ENCODE measurements around the gene STK10.
"Not testable (repeated sequence)": the region's sequence is repeated elsewhere in the genome, so short reads cannot be mapped to it uniquely, and the experiment has no call there.

Gene STK10

DNA sequence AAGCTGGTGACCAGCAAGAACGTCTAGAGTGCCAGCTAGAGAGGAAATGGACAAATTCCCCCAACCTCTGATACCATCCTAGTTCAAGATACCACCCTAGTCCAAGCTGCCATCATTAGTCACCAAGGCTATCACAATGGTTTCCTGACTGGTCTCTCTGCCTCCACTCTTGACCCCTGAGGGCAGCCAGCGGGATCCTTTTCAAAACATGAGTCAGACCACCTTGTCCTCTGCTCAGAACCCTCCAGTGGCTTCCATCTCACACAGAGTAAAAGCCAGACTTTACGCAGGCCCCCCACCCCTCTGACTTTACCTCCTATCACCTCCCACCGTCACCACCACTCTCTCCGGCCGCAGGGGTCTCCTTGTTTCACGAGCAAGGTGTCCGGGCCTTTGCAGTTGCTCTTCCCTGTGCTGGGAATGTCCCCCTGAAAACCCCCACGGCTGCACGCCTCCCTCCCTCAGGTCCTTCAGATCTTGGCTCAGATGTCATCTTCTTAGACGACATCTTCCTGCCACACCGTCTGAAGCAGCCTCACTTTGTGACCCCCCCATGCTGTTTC, 139.4 kb downstream of the STK10 start:
- DNase-seq: no peak

DNA sequence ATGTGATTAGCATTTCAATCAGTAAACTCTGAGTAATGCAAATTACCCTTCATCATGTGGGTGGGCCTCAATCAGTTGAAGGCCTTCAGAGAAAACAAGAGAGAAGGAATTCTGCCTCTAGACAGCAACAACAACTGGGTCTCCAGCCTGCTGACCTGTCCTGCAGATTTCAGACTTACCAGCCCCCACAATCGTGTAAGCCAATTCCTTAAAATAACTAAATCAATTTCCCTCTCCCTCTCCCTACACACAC, 139.9 kb downstream of the STK10 start:
- DNase-seq: no peak

DNA sequence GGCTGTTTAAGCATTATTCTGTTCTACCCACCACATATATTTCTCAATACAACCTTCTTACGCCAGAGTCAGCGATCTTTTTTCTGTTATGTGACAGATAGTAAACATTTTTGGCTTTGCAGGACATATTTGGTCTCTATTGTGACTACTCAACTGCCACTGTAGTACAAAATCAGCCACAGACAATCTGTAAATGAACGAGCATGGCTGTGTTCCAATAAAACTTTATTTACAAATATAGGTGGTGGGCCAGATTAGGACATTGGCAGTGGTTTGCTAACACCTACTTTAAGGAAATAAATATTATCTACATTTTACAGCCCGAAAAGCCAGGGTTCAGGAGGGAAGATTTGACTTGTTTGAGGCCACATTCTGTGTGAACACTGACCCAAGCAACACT, 141.4 kb downstream of the STK10 start:
- DNase-seq: no peak

DNA sequence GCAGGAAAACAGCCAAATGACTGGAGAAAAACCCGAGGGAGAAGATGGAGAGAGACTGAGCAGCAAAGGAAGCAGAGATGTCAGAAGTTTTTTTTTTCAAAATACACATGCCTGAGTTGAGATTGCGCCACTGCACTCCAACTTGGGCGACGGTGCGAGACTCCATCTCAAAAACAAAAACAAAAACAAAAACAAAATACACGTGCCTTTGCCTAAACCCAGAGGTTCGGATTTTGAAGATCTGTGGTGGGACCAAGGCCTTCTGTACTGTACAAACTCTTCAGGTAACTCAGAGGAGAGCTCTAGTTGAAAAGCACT, 142.8 kb downstream of the STK10 start:
- DNase-seq: no peak

DNA sequence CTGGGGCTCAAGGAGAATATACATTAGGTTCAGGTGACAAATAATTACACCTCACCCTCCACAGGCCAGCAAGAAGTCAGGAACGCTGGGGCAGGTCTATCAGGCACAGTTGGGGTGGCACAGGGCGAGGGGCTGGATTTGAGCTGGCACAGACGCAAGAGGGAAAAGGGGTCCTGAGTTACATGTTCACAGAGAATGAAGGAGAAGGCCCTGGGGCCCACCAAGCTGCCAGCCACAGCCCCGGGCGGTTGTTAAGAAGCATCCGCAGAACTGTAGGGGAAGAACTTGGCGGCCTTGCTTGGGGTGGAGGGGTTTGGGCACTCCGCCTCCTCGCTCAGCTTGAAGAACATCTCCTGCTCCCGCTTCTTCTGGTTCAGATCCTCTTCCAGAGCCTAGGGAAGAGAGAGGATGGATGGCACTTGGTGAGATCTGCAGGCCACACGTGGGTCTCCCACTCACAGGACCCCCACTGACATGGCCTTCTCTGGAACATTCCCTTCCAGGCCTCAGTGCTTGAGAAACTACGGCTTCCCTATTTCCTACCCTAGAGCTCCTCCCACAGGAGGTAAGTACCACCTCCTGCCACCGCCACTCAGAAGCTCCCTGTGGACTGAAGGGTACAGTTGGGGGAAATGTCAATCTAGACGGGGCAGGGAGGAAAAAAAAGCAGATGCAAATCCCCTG, 143.3 kb downstream of the STK10 start:
- no peak for DNase-seq

DNA sequence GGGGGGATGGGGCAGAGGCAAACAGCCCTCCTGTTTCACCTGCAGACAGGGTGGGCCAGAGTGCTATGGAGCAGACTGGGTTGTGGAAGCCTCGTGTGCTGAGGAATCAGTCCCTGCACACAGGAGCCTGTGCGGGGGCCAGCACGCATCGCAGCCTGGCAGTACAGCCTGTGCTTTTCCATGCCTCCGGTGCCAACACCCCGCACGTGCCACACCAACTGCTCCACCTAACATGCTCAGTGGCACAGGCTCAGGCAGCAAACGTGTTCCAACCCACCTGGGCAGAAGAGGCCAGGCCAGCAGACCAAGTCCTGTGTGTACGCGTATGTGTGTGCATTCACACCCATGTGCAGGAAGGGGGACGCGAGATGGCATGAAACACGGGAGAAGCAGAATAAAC, 144.2 kb downstream of the STK10 start:
- DNase-seq: no peak

DNA sequence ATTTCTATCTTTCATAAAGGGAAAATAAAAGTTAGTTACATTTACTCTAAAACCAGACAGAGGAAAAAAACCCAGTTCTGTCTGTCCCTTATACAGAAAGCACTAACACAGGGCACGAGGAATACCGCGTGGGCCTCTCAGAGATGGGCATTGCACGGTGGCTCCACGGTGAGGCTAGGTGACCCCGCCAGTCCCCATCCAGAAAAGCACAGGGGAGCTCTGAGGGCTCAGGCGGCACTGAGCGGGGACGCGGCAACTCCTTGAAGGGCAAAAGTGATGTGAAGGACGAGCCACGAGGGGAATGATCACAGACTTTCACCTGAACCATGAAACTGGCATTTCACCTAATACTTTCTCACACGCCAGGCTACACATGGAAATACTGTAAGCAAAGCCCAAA, 145.8 kb downstream of the STK10 start:
- DNase-seq: no peak

DNA sequence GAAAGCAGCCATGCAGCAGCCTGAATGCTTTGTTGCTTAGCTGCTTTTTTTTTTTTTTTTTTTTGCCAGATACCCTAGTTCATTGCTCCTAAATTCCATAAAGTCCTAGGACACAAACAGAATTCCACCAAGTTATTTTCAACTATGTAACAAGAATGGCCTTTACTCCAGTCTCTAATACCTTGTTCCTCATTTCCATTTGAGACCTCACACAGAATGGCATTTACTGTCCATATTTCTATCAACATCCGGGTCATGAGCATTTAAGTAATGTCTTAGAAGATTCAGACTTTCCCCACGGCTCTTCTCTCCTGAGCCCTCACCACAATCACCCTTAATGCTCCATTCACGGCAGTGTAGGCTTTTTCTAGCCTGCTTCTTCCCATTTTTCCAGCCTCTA, 149.9 kb downstream of the STK10 start:
- DNase-seq: no peak

DNA sequence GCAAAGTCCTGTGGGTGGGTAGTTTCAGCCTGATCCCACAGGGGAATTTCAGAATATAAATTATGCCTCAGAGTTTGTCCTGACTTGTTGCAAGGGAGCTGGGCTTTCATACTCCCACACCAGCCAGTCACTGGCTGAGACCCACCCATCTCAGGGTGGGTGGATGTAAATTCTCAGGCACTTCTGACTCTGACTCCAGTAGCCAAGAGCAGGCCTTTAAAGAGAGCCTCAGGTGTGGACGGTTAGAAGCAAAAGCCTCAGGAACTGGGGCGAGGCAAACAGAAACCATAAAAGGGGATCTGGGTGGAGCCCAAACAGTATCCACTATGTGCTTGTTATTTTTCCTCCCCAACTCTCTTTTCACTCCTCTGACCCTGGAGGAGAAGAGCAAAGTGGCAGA, 153.0 kb downstream of the STK10 start:
- DNase-seq: no peak

DNA sequence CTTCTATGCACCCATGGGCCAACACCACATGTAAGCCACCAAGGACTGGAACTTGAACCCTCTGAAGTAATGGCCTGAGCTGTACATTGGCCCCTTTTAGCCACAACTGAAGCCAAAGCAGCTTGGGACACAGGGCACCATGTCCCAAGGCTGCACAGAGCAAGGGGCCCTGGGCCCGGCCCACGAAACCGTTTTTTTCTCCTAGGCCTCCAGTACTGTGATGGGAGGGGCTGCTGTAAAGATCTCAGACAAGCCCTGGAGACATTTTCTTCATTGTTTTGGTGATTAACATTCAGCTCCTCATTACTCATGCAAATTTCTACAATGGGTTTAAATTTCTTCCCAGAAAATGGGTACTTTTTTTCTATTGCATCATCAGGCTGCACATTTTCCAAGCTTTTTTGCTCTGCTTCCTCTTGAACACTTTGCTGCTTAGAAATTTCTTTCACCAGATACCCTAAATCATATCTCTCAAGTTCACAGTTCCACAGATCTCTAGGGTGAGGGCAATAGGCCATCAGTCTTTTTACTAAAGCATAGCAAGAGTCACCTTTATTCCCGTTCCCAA, 156.0 kb downstream of the STK10 start:
- no peak for DNase-seq

DNA sequence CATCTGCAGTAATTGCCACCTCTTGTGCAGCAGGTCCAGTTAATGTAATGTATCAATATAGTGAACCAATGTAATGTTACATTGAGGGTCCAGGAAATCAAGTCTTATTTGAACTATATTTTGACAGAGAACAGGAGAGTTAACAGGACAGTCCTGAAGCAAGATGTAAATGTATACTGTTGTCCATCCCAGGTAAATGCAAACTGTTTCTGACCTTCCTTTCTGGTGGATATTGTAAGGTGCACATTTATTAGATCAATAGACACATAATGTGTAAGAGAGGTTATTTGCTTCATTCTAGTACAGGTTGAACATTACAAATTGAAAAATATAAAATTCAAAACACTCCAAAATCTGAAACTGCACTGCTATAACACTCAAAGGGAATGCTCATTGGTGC, 158.1 kb downstream of the STK10 start:
- DNase-seq: no peak

DNA sequence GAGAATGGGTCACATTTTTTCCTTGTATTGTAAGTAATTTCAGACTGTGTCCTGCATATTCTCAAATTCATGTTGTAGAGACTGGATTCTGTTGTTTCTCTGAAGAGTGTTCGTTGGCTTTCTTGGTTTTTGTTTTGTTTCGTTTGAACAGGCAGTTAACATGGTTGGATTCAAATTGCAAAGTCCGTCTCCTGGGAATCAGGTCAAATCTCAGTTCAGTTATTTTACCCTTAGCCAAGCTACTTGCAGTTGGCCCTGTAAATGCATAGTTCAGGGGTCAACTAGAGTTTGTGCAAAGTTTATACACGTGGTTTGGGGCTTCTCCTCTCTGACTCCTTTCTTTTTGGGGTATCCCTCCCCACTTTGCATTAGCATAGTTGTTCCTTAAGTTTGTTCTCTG, 159.9 kb downstream of the STK10 start:
- DNase-seq: no peak

DNA sequence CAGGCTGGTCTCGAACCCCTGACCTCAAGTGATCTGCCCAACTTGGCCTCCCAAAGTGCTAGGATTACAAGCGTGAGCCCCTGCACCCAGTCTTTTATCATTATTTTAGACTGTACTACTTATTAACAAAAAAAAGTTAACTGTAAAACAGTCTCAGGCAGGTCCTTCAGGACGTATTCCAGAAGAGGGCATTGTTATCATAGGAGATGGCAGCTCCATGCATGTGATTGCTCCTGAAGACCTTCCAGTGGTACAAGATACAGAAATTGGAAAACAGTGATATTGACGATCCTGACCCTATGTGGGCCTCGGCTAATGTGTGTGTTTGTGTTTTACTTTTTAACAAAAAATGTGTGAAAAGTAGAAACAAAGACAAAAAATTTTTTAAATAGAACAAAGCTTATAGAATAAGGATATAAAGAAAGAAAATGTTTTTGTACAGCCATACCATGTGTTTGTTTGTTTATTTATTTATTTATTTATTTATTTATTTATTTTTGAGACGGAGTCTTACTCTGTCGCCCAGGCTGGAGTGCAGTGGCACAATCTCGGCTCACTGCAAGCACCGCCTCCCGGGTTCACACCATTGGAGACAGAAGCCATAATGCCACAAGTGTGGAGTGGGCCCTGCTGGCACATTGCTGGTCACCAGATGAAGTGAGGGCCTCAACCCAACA, 167.8 kb downstream of the STK10 start:
- not testable (repeated sequence) for DNase-seq

DNA sequence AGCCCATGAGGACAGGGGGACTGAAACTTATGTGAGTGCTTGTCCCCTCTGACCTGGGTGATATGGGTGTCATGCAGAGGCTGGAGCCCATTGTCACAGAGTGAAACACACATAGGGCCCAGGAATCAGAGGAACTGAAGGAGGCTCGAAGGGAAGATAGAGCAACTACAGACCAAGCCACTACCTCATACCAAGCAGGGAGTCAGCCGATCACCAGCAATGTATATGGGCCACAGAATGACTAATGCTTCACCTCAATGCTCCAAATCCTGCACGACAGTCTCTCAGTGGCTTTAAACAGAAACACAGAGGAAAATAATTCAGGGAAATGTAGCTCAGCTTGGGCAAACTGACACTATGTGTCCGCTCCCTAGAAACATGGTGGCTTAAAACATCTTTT, 172.7 kb downstream of the STK10 start:
- no peak for DNase-seq

DNA sequence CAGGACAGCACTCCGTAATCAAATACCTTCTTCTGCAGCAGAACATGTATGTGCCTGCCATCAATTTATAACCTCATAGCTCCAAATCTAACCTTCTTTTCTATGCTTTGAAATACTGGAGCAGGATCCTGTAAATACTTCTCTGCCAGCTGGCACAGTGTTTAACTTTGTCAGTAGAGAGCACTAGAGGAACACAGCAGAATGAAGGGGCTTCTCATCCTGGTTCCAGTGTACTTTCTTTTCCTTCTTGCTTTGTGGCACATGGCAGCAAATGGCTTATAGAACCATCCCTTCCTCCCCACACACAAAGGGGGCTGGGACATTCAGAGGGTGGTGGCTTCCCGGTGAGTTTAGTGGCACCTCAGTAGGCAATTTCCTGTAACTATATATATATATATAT, 177.7 kb downstream of the STK10 start:
- peak; percentile 55 for DNase-seq

DNA sequence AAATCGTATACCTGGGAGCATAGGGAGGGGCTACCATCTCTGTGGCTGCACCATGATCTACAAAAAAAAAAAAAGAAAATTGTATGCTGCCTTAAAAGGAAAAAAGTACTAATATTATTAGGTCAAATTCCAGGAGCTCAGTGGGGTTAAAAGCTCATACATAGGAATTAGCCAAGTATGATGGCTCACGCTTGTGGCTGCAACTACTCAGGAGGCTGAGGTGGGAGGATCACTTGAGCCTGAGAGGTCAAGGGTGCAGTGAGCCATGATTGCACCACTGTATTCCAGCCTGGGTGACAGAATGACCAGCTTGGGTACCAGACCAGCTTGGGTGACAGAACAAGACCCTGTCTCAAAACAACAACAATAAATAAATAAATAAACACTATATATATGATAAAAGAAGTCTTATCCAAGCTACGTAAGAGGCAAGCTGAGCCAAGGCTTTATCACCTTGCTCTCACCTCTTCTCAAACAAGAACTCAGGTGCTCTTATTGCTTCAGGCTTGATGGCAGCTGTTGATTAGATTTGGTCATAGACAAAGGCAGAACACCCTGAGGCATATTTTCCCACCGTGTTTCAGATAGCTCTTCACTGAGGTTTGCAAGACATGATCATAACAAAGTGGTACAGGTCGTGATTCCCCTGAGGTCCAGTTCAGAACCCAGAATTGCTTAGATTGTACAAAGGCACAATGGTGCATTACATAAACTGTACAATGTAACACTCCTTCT, 178.3 kb downstream of the STK10 start:
- DNase-seq: peak; percentile 35

DNA sequence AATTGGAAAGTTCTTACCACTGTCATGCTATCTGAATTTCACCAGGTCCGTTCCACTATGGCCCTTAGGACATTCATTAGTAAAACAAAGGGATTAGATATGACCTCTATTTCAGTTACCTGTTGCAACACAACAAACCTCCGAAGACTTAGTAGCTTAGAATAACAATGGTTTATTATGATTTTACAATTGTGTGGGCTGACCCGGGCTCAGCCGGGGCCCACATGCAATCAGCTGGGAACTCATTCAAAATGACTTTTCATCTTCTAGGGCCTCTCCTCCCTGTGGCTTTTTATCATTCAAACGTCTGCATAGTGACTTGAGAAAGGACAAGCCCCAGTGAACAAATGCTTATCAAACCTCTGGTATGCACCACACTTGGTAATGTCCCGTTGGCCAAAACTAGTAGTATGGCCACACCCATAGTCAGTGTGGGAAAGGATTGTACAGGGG, 179.3 kb downstream of the STK10 start:
- DNase-seq: no peak

DNA sequence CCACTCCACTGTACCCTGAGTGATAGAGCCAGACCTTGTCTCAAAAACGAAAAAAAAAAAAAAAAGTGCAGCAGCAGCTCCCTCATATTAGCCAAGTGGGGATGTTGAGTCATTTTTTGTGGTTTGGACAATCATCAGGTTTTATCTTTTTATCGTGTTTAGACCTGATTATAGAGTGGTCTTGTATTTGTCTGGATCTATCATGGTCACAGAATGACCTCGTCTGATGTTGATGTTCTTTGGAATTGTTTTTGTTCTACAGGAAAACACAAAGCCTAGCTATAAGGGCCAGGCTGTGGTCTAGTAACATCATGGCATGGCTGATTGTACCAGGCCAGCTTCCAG, 179.9 kb downstream of the STK10 start:
- DNase-seq: no peak

DNA sequence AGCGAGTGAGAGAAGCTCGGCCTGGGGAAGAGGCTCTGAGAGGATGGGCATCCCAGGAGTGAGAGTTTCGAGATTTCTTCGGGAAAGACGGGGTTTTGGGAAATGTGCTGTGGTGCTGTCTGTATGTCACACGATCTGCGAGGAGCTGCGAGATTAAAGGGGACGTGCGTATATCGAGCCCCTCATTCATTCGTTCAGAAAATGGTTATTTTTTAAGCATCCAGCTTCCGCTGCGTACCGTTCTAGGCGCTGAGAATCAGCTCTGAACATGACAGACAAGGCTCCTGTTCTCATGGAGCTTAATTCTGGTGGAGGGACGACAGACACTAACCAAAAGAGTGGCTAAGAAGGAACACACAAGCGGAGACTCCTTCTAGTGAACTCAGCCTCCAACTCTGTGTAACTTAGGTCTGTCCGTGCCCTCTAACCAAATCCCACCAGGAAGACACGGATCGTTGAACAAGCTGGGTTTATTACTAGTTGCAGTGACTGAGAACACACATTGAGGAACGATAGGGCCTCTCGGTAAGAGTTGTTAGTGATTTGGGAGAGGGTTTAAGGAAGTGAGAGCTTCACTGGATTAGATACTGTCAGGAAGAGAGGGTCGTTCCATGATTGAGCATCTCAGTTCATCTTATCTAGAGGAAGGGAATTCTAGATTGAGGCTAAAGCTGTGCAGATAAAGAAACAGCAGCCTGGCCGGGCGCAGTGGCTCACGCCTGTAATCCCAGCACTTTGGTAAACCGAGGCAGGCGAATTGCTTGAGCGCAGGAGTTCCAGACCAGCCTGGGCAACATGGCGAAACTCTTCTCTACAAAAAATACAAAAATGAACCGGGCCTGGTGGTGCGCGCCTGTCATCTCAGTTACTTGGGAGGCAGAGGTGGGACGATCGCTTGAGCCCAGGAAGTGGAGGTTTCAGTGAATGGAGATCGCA, 180.6 kb downstream of the STK10 start:
- no peak for DNase-seq

DNA sequence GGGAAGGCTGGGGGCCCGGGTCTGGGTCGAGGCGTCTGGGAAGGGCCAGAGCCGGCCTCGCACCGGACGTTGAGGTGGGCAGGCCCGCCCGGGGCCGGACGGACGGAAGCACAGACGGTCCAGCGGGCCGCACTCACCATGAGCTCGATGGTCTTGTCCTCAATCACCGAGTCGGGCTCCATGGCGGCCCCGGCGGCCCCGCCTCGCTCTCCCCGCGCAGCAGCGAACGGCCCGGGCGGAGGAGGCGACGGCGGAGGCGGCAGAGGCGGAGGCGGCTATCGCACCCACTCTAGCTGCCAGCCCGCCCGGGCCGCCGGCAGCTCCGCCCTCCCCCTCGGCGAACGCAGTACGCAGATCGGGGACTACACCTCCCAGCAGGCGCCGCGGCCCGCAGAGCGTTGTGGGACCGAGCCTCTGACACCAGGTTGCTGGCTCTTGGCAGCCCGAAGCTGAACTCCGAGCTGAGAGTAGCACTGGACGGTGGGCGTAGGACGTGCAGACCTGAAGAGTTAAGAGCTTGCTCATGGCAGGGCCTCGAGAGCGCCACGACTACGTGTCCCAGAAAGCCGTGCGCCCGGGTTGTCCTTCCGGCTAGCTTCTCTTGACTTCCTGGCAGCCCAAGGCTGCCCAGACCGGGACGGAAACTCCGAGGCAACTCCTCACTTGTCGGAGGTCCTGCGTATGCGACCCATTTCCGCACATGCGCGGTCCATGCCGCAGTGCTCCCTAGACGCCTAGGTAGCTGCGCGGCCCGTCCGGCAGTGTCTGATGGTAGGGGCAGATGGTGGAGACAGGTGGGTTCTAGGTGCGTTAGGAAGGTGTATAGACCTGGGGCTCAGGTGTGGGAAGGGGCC, 181.5 kb downstream of the STK10 start, which contains the start of gene FBXW11:
FBXW11 (minus strand) TSS at position 318 of the 854 bp plus-strand sequence; CDS start at position 182, 136 bp downstream.
- DNase-seq: peak; percentile 98

DNA sequence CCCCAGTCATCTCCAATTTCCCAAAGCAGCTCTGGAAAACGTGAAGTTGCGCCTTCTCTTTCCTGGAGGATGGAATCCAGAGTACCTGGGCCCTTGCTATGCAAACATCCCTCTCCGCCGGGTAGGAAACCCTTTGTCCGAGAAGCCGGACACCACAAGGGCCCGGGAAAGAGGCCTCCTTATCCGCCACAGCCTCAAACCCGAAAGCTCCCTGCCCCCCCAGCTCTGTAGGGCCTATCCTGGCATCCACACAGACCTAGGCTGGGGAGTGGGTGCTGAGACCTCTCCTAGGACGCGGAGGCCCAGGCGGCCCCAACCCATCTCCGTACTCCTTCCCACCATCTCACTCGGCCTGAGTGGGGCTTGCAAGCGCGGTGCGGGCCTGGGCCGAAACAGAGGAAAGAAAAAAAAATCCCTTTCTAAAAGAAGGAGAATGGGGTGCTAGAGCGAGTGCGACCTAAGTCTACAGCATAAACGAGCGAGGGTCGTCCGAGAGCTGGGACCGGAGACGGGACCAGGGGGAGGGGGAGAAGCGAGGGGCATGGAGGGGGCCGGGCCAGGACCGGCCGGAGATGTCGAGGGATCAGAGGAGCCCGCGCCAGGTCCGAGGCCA, 182.2 kb downstream of the STK10 start:
- DNase-seq: peak; percentile 16
